ENCODE results near the gene GRN.
A peak's percentile ranks its signal among the peaks of the same experiment; 100 is the strongest.

GRN gene

DNA sequence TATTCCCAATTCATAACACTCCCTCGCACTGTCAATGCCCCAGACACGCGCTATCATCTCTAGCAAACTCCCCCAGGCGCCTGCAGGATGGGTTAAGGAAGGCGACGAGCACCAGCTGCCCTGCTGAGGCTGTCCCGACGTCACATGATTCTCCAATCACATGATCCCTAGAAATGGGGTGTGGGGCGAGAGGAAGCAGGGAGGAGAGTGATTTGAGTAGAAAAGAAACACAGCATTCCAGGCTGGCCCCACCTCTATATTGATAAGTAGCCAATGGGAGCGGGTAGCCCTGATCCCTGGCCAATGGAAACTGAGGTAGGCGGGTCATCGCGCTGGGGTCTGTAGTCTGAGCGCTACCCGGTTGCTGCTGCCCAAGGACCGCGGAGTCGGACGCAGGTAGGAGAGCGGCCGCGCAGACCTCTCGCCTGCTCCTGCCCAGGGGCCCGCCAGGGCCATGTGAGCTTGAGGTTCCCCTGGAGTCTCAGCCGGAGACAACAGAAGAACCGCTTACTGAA lies at the start of gene GRN:
TSS of gene GRN (plus strand) at position 364 of the 515 bp plus-strand sequence. CDS start 3,863 bp downstream, outside the sequence.
- peak; percentile 76 to 78 for DNase-seq

DNA sequence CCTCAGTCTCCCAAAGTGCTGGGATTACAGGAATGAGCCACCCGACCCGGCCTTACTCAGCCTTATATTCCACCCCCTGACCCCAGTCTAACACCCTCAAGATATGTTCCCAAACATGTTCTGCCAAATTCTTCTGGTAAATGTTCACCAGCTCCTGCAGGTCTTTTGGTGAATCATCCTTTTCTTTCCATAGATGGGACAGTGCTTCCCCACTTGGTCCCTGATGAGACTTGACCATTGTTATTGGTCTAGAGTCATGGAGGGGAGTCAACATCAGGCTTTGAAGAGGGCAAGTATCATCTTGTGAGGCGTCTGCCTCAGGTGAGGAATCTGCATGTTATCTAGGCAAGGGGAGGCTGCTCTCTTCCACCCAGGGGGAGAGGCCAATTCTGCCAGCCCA lies 47.1 kb upstream of the GRN start:
- no peak for DNase-seq

DNA sequence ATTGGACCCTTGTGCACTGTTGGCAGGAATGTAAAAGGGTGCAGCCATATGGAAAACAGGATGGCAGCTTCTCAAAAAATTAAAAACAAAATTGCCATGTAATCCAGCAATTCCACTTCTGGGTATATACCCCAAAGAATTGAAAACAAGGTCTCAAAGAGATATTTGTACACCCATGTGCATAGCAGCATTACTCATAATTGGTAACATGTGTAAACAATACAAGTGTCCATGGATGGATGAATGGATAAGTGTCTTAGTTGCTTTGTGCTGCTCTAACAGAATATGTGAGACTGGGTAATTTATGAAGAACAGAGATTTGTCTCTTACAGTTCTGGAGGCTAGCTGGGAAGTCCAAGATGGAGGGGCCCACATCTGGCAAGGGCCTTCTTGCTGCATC lies 40.5 kb upstream of the GRN start:
- DNase-seq, result no peak

DNA sequence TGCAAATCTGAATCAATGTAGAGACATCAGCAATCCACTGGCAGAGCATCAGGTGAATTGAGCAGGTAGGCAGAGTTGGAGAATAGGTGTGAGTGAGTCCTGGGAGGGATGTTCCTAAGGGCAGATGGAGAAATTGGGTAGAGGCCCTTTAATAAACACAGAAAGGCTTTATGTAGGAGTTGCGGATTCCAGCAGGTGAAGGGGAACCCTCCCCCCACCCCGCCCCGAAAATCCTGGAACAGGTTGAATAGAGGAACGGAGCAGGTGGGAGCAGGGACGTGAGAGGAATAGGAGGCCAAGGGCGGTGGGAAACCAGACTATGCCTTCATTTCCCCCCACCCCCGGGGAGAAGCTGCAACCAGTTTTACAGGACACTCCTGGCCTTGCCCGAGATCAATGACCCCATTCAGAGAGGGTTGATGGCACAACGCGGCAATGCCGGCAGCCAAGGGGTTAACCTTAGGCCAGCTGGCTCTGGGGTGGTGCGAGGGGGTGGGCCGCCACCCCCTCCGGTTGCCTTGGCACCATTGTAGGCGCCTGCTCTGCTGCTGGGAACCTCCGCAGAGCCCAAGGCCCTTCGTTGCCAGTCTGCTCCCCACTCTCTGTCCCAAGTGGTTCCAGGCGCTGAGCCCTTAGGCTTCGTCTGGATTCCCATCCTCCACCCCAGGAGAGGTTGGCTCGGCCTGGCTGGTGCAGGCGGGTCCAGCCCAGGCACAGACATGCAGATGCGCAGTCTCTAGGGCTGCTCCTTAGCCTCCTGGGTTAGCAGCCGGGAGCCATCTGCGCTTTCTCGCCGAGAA lies 37.5 kb upstream of the GRN start:
- no peak for DNase-seq

DNA sequence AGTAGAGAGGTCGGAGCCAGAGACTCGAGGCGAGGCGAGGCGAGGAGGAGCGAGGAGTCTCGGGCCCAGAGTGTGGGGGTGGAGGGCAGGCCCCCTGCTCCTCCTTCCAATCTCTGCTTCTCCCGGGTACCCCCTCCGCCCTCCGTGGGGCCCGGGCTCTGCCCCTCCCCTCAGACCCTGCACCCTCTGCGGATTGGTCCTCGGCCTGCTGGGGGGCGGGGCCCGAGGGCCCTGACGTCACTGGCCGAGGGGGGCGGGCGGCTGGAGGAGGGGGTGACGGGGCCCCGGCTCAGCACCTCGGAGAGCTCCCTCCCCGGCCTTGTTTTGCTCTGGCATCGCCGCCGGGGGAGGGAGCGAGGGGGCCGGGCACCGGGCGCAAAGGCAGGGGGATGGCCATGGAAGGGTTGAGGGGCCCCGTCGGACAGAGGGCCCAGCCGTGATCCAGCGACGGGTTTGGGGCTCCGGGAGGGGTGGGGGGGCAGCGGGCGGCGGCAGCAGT lies 36.7 kb upstream of the GRN start, which contains the start of gene RUNDC3A:
TSS of gene RUNDC3A (plus strand) at position 282 of the 499 bp plus-strand sequence. CDS start 232 bp downstream, outside the sequence.
- DNase-seq, result peak; percentile 80 to 81

DNA sequence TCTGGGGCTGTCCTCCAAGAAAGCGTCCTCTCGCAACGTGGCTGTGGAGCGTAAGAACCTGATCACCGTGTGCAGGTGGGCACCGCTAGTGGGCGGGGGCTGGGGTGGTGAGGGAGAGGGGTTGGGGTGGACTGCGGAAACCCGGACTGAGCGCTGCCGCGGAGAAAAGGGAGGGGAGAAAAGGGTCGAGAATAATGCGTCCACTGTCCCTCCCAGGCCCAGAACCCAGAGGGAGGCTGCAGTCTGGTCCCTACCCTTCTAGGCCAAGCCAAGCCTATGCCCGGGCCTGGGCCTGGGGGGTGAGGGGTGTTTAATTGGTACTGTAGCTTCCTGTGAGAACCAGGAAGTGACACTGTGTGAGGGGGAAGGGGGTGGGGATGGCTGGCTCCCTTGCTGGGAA lies 36.2 kb upstream of the GRN start:
- DNase-seq, result no peak

DNA sequence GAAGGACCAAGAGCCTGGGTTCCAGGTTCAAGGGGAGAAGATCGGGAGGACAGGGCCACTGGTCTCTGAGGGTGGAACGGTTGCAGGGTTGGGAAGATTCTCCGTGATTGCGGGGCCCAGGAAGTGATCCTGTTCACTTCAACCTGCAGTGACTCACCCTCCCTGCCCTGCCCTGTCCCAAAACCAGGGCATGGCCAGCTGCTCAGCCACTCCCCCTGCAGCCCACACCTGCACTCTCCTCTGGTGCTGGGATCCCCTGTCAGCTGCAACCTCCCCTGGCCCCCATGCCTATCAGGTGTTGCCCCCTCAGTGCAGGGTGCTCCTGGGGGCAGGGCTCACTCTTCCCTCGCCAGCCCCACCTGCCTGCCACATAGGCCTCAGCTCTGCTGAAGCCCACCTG lies 35.6 kb upstream of the GRN start:
- DNase-seq, result no peak

DNA sequence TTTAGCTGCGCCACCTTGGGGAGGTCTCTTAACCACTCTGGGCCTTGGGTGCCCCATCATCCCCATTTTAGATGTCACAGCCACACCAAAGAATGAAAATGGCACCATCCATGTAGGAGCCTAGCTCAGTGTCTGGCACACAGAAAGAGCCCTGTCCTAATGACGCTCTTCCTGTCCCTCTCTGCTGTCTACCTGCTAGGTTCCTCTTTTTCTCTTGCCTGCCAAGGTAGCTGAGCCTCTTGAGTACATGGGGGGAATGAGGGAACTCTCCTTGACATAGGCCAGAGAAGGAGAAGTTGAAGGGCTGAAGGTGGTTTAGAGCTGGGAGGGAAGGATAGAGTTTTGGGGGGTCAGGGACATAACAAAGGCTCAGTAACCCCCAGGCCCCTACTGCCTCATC lies 34.9 kb upstream of the GRN start:
- DNase-seq, result no peak

DNA sequence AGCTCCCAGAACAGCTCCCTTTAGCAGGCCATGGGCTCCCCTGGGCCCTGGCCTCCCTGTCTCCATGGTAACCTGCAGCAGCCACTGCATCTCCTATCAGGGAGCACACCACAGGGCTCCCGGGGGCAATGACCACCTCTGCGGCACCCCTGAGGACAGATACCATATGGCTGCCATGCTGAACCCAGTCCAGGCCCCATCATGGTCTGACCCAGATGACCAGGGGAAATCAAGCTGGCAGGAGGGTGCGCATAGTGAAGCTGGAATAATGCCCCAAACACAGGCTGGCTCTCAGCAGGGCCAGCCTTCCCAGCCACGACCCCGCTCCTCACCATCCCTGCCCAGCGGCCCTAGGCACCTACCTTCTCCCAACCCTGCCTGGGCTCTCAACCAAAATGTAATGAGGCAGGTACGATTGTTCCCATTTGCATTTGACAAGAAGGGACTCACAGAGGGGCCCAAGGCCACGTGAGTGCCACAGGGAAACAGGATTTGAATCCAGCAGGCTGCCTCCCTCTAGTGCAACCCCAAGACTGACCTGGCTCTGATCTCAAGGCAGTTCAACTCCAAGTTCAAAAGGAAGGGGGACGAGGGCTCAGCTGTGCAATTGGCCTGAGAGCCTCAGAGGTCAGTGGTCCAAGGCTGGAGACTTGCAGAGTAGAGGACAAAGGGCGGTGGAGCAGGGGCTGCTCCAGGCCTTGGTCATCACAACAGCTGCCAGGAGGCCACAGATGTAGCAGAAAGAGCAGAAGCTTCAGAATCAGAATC lies 34.3 kb upstream of the GRN start:
- DNase-seq, result no peak

DNA sequence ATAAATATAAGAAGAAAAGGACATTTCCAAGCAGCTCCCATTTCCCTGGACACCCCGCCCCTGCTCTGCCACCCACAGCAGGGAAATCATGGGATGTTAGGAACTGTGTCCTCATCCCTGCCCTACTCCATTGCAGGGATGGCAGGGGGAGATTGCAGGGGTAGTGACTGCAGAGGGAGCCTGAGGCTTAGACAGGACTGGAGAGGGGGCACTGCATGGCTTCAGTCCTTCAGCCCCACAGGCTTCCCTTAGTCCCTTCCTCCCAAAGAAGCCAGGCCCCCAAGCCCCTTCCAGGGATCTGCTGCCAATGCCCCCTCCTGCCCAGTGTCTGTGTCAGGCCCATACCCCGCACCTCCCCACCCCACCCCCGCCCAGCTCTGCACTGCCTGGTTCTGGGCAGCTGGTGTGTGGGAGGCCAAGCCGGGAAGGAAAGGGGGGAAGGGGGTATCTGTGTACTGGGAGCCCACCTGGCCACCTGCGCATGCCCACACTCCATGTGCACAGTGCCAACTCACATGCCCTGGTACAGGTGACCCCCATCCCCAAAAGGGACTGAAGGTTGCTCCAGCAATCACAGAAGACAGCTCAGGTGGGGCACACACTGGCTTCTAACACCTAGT lies 33.4 kb upstream of the GRN start:
- no peak for DNase-seq

DNA sequence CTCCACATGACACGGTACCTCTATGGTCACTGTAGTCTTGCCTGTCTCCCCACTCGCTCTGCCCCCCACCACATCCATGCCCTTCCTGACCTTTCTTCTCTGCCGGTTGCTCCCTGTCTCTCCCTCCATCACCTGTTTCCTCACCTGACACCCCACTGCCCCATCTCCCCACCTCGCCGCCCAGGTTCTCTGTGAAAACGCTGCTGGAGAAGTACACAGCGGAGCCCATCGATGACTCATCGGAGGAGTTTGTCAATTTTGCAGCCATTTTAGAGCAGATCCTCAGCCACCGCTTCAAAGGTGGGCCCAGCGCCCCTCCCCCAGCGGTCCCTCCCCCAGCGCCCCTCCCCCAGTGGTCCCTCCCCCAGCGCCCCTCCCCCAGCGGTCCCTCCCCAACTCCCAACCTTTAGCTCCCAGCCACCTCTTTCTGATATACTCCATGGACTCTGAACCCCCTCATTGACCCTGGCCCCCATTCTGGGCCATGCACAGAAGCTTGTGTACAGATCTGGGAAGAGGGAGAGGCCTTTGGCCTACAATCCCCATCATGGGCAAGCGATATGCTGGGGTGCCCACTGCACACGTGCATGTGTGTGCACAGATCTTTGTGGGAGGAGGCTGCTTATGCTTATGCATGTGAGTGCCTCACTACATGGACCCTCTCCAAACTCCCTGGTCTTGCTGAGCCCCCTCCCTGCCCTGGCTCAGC lies 32.6 kb upstream of the GRN start:
- no peak for DNase-seq

DNA sequence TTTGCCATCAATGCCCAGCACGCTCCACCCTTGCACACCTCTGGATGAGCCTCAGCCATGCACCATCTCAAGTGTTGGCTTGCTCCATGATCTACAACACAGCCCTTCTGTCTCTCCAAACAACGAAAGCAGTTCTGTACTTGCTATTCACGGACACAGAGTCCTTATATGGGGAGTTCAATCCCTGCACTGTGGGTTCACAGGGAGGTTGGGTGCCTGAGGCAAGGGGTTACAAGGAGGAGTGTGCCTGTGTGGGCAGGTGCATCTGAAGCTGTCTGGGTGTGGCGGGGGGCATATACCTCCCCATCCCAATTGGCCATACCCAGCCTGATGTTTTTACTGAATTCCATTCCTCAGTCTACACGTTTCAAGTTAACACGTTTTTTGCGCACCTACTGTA lies 31.1 kb upstream of the GRN start:
- DNase-seq, result no peak

DNA sequence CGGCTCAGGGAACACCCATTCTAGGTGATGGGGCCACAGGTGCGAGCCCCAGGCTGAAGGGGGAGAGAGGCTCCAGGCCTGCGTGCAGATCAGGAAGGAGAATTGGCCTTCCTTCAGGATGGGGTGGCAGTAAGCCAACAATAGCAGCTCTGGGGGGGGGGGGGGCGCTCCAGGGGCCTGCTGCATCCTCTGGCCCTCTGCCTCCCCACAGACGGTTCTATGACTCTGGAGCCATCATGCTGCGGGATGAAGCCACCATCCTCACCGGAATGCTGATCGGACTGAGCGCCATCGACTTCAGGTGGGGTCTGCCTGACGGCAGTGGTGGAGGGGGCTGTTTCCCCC lies 30.6 kb upstream of the GRN start:
- no peak for DNase-seq

DNA sequence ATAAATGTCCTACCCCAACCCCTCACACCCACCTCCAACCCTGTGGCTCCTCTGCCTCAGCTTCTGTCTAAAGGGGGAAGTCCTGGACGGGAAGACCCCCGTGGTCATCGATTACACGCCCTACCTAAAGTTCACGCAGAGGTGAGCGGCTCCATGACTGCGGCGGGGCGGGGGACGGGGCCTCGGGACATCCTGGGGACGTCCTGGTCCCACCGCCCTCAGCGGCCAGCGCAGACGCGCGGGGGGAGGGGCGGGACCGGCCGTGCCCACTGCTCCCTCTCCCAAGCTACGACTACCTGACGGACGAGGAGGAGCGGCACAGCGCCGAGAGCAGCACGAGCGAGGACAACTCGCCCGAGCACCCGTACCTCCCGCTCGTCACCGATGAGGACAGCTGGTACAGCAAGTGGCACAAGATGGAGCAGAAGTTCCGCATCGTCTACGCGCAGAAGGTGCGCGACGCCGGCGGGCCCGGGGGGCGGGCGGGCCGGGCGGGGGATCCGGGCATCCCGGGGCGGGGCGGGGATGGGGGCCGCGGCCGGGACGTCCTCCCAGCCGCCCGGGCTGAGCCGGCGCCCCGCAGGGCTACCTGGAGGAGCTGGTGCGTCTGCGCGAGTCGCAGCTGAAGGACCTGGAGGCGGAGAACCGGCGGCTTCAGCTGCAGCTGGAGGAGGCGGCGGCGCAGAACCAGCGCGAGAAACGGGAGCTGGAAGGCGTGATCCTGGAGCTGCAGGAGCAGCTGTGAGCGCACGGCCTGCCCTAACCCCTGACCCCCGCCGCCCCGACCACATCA lies 30.0 kb upstream of the GRN start:
- DNase-seq, result peak in 1 of 2 experiments; percentile 33

DNA sequence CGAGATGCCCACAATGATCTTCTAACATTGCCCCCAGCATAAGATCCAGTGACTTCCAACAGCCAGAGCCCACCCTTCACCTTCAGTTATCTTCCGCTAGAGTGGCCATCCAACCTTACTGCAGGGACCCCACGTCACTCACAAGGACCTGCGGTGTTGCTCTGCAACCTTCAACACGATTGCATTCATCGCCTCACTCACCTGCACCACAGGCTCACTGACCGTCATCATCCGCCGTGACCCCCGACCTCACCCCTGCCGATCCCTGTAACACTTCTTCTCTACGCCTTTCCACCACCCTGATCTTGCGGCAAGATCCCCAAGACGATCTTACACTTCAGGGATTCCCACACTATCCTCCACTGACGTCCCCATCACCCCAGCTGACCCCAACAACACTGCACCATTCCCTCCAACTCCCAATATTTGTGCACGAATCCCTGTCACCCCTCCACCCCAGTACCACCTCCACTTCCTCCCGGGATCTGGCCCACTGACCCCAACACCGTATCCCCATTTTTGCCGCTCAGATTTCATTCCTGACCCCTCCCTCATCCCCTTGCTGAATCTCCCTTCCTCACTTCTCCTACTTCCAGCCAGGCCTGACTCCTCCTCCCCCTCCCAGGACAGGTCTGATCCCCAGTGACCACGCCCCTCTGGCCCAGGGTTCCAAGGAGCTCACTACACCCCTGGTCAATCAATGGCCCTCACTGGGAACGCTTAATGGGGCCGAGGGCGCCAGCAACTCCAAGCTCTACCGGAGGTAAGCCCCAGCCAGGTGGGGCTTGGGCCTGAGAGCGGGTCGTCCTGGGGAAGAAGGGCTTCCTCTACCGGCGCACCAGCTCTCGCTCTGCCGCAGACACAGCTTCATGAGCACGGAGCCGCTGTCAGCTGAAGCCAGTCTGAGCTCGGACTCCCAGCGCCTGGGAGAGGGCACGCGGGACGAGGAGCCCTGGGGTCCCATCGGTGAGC lies 29.1 kb upstream of the GRN start:
- DNase-seq, result no peak

DNA sequence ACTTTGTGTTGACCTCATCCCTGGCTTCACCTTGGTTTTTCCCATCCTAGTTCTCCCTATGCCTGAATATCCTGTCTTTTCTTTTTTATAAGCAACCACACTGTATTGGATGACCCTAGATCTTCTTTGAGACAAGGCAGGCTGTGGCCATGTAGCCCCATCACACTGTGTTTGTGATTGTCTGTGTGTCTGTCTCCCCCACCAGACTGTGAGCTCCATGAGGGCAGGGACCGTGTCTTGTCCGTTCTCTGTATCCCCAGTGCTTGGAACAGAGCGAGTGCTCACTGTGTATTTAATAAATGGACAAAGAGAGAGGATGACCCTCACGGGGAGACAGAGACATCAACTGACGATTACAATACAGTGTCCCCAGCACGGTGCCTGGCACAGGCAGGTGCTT lies 27.6 kb upstream of the GRN start:
- DNase-seq, result no peak

DNA sequence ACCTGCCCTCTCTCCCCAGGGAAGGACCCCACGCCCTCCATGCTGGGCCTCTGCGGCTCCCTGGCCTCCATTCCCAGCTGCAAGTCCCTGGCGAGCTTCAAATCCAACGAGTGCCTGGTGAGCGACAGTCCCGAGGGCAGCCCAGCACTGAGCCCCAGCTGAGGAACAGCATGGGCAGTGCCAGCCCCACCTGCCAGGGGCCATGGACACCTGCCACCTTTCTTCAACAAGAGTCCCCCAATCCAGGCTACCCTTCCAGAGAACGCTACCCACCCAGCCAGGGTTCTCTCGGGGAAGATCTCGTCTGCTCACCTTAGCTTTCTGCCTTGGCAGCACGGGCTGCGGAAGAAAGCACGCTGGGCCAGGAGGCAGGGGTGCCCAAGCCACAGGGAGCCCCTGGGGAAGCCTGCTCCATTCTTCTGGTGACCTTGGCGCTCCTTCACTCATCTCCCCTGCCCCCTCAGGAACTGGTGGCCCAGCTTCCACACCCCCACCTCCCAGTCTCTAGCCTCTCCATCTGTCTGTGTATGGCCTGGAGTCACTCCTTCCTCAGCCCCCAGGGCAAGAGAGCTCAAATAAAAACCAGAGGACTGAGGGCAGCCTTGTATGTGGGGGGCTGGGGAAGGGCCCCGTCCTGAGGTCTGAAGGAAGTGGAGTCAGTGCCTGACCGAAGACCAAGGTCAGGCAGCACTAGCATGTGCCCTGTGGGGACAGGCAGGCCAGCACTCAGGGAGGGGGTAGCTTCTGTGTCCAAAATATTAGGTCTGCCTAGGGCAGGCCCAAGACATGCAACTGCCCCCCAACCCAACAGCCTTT lies 26.8 kb upstream of the GRN start:
- DNase-seq, result no peak

DNA sequence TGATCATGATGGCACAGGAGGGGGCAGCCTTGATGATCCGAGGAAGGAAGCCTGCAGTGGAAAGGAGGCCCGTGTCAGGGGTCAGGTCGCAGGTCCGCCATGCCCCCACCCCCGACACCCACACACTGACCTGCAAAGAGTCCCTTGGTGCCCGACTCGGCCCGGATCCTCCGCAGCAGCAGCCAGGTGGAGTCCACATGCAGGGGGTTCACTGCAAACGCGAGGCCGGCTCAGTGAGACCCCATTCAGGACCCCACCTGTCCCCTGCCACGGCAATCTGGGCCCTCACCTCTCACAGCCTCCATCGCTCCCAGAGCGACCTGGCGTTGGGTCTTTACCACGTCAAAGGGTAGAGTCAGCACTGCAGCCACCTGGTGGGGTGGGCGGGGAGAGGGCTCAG lies 25.0 kb upstream of the GRN start:
- no peak for DNase-seq

DNA sequence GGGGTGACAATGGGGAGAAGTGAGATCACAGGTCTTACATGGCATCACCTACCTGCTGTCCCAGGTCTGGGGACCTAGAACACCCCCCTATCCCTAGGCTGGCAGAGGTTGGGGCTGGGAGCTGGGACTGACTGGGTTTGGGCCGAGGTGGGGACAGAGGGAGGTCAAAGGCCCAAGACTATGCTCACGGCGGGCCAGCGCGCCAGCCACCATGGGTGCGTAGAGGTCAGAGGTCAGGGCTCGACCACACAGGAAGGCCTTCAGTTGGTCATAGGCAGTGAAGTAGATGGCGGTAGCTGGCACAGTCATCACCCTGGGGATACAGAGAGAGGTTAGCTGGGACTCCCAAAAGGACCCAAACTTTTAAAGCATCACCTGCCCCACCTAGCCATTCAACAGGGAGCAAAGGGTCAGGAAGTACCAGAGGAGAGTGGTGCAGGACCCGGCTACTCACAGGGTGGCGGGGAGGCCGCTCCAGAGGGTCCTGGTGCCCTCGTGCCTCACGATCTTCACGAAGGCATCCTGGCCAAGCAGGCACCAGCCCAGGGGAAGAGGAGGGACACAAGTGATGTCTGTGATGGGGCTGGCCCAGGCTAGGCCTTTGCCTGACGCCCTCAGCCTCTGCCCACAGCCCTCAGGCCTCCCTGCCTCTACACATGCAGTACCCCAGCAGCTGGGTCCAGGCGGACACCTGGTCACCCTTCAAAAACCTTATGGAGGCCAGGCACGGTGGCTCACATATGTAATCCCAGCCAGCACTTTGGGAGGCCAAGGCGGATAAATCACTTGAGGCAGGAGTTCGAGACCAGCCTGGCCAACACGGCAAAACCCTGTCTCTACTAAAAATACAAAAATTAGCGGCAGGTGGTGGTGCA lies 23.6 kb upstream of the GRN start:
- DNase-seq, result no peak

All from activated CD4-positive, alpha-beta T cell treated with anti-CD3 and anti-CD28 coated beads, Interleukin-2, amount 50 U/mL, for 4 hours (primary cell).